Activated naive CD4-positive, alpha-beta T cell treated with anti-CD3 and anti-CD28 coated beads, Interleukin-2, amount 50 U/mL, for 72 hours (primary cell): ENCODE results near the gene CLCN1. TPM values are rescaled to one million over a fixed set of nuclear protein-coding genes. Genes with fewer than 3 reads are reported as not detected.
"Not testable (repeated sequence)": the region's sequence is repeated elsewhere in the genome, so short reads cannot be mapped to it uniquely, and the experiment has no call there.

Experiments used
- ATAC-seq, 2 donors: fragments of 150-1000 bp; cut with Tn5 transposase; 2 replicates each; pipeline ENCODE4 v1.10.0; 2021; ENCODE audit warnings: mild to moderate bottlenecking in 2 of 2, moderate library complexity in 2 of 2
- DNase-seq, 2 donors: peaks; one replicate each; pipeline ENCODE4 v3.0.0; 2021 to 2022; ENCODE audit warnings: low spot score in 2 of 2
- H3K27ac Mint-ChIP-seq, 2 donors: one replicate each; pipeline ENCODE4 v1.8.0; 2022; ENCODE audit warnings: mild to moderate bottlenecking in 2 of 2, mixed read lengths in 2 of 2
- H3K36me3 Mint-ChIP-seq, 2 donors: one replicate each; pipeline ENCODE4 v1.8.0; 2022; ENCODE audit warnings: mixed read lengths in 2 of 2
- H3K9me3 Mint-ChIP-seq, 2 donors: one replicate each; pipeline ENCODE4 v1.8.0; 2022; ENCODE audit warnings: mixed read lengths in 2 of 2
- total RNA-seq, 2 donors: library from RNA; stranded (reverse); gene quantifications; one replicate each; pipeline ENCODE4 v1.2.3, GENCODE V29; 2022

Gene CLCN1
- total RNA-seq, 2 donors from 2014 or later, result 0.12 to 0.16 TPM

- peaks cover 5 to 10% of the 10 kb centered on the region in 2 donors for H3K9me3 Mint-ChIP-seq
- H3K27ac Mint-ChIP-seq, result peak within 1 kb of the TSS; percentile 92 to 96
- DNase-seq (peak; percentile 99), ATAC-seq (peak; percentile 94 to 95)
- peaks cover 33 to 61% of the 10 kb centered on the region in 2 donors for H3K36me3 Mint-ChIP-seq
Measured at GRCh38 chr7:143287935-143288826, 27.7 kb upstream of the CLCN1 start, which contains the start of gene CASP2. Gene CASP2, plus strand, starts transcription at chr7:143288351. Its CDS starts 105 bp downstream, at chr7:143288456.

DNA sequence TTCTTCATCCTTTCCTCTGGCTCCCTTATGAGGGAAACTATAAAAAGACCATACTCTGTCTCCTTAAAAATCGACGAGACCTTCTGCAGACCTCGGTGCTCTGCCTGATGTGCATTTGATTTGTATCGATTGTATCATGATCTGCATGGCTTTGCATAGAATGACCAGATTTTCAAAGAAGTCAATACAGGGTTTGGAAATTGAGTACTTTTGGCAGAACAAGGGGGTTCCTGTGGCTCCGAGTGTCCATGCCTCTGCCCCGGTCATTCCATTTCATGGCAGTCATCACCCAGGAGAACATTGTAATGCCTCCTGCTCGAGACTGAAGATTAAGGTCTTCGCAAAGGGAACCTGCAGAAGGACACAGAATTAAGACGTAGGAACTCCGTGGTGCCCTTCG is 27.1 kb upstream of the CLCN1 start:
- Mint-ChIP-seq H3K36me3 (peaks cover 39 to 67% of the 10 kb centered on the region in 2 donors), H3K27ac (peak overlapping the region; percentile 92 to 96), H3K9me3 (peaks cover 5 to 10% of the 10 kb centered on the region in 2 donors)
- DNase-seq, result no peak
- ATAC-seq, result no peak

GRCh38 chr7:143289421-143289820 is 26.5 kb upstream of the CLCN1 start:
- Mint-ChIP-seq H3K27ac (peak overlapping the region; percentile 92 to 96), H3K9me3 (peaks cover 5 to 10% of the 10 kb centered on the region in 2 donors), H3K36me3 (peaks cover 44 to 73% of the 10 kb centered on the region in 2 donors)
- ATAC-seq (peak in 1 of 2 donors; percentile 10), DNase-seq (no peak)

GRCh38 chr7:143289888-143290287 is 26.0 kb upstream of the CLCN1 start:
- not testable (repeated sequence) for H3K9me3 Mint-ChIP-seq, DNase-seq, ATAC-seq
- H3K36me3 Mint-ChIP-seq, result peaks cover 49 to 78% of the 10 kb centered on the region in 2 donors
- H3K27ac Mint-ChIP-seq, result peak overlapping the region; percentile 92 to 96

DNA sequence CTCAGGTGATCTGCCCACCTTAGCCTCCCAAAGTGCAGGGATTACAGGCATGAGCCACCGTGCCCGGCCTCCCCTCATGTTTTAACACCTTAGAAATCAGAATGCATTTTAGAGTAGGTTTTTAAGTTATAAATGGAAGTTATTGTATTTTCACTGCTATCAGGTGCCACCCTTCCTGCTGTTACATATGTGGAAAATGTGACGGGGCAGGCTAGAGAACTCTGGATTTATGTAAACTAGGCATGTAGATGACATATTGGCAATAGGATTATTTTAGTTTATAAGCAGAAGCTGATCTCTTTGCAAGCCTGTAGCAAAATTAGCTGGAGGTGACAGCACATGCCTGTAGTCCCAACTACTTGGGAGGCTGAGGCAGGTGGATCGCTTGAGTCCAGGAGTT is 25.6 kb upstream of the CLCN1 start:
- no peak for ATAC-seq

GRCh38 chr7:143292876-143293275 is 23.0 kb upstream of the CLCN1 start:
- Mint-ChIP-seq H3K9me3 (peaks cover 2% of the 10 kb centered on the region in 2 donors), H3K36me3 (peaks cover 46 to 80% of the 10 kb centered on the region in 2 donors), H3K27ac (no peak overlapping the region)
- ATAC-seq (no peak), DNase-seq (no peak)

More for the DNA sequence above, 25.6 kb upstream of the CLCN1 start:
- Mint-ChIP-seq H3K27ac (peak overlapping the region; percentile 92 to 96), H3K36me3 (peaks cover 52 to 82% of the 10 kb centered on the region in 2 donors), H3K9me3 (peaks cover 5 to 10% of the 10 kb centered on the region in 2 donors)
- no peak for DNase-seq

- no peak for DNase-seq
- ATAC-seq, result no peak
- Mint-ChIP-seq H3K36me3 (peaks cover 42 to 61% of the 10 kb centered on the region in 2 donors), H3K27ac (peak overlapping the region in 1 of 2 donors; percentile 12), H3K9me3 (no peaks in the 10 kb centered on the region)
Measured at GRCh38 chr7:143295870-143296269, 20.0 kb upstream of the CLCN1 start.

- no peak for ATAC-seq
- Mint-ChIP-seq H3K9me3 (no peaks in the 10 kb centered on the region), H3K36me3 (peaks cover 39 to 59% of the 10 kb centered on the region in 2 donors), H3K27ac (peak overlapping the region in 1 of 2 donors; percentile 12)
- no peak for DNase-seq
Measured at GRCh38 chr7:143296686-143297085, 19.2 kb upstream of the CLCN1 start.

DNA sequence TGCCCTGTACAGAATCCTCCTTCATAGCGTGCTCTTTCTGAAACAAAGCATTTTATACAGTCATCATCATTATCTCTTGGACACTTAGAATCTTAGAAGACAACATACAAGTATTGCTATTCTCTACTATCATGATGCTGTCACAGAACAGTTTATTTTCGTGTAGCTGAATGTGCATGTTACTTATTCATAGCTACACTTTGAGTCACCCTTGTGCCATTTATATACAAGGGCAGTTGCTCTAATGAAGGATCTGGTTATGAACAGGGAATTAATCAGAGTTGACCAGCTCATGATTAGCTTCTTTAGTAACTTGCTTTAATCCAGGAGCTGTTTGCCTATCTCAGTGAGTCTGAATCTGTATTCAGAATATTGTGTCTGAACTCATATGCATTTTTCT is 16.6 kb upstream of the CLCN1 start:
- Mint-ChIP-seq H3K9me3 (no peaks in the 10 kb centered on the region), H3K36me3 (peaks cover 29 to 52% of the 10 kb centered on the region in 2 donors), H3K27ac (no peak overlapping the region)
- DNase-seq (no peak), ATAC-seq (no peak)

GRCh38 chr7:143299840-143300239 is 16.1 kb upstream of the CLCN1 start:
- ATAC-seq (peak; percentile 66 to 80), DNase-seq (peak in 1 of 2 donors; percentile 68)
- Mint-ChIP-seq H3K27ac (no peak overlapping the region), H3K9me3 (no peaks in the 10 kb centered on the region), H3K36me3 (peaks cover 27 to 51% of the 10 kb centered on the region in 2 donors)

DNA sequence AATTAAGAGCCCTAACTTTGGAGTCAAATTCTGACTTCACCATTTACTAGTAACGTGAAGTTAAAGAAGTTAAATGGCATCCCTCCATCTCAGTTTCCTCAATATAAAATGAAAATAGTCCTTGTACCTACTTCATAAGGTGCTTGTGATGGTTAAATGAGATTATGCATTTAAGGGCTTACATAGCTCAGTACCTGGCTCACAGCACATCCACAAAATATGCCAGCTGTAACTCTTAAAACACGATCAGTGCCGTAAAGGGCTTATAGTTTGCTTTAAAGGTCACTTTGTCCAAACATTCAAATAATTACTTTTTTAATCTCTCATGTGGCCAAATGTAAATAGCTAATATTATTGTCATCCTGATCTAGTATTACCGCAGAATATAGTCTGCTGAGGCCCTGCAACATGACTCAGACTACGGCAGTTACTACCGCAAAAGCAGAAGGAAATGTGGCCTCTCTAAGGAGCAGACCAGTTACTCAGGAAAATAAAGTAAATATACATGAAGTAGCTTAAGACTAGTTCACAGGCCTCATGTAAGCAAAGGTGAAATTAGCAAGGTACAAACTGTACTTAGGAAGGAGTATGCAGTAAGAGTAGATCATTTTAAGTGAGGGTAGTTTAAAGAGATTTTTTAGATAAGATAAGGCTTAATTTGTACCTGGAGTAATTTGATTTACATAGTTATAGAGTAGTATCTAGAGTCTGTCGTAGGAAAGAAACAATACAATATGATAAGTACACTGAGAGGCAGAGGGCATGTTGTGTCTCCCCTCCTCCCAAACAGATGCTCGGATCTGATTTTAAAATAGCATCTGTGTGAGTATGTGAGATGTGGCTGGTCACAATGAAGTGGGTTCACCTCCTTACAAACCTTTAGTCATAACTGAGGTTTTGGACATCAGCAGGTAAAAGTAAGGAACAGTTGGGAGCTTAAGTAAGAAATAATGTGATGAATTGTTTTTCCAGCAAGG is 14.7 kb upstream of the CLCN1 start:
- Mint-ChIP-seq H3K27ac (peak overlapping the region in 1 of 2 donors; percentile 81), H3K9me3 (no peaks in the 10 kb centered on the region), H3K36me3 (peaks cover 37 to 51% of the 10 kb centered on the region in 2 donors)
- DNase-seq (no peak), ATAC-seq (no peak)

GRCh38 chr7:143303733-143304132 is 12.2 kb upstream of the CLCN1 start:
- DNase-seq (no peak), ATAC-seq (no peak)
- H3K9me3 Mint-ChIP-seq, result no peaks in the 10 kb centered on the region
- H3K36me3 Mint-ChIP-seq, result peaks cover 53 to 70% of the 10 kb centered on the region in 2 donors
- no peak overlapping the region for H3K27ac Mint-ChIP-seq

DNA sequence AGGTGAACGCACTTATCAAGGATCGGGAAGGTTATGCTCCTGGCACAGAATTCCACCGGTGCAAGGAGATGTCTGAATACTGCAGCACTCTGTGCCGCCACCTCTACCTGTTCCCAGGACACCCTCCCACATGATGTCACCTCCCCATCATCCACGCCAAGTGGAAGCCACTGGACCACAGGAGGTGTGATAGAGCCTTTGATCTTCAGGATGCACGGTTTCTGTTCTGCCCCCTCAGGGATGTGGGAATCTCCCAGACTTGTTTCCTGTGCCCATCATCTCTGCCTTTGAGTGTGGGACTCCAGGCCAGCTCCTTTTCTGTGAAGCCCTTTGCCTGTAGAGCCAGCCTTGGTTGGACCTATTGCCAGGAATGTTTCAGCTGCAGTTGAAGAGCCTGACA is 11.0 kb upstream of the CLCN1 start:
- Mint-ChIP-seq H3K36me3 (peaks cover 46 to 80% of the 10 kb centered on the region in 2 donors), H3K27ac (no peak overlapping the region), H3K9me3 (no peaks in the 10 kb centered on the region)
- peak in 1 of 2 donors; percentile 66 for ATAC-seq
- DNase-seq, result no peak

GRCh38 chr7:143305423-143306070 is 10.4 kb upstream of the CLCN1 start:
- peak in 1 of 2 donors; percentile 79 for DNase-seq
- H3K9me3 Mint-ChIP-seq, result no peaks in the 10 kb centered on the region
- peak overlapping the region; percentile 18 to 24 for H3K27ac Mint-ChIP-seq
- ATAC-seq, result peak; percentile 49 to 74
- peaks cover 40 to 76% of the 10 kb centered on the region in 2 donors for H3K36me3 Mint-ChIP-seq

GRCh38 chr7:143308632-143309031 is 7.3 kb upstream of the CLCN1 start:
- ATAC-seq (no peak), DNase-seq (no peak)
- no peaks in the 10 kb centered on the region for H3K9me3 Mint-ChIP-seq
- H3K36me3 Mint-ChIP-seq, result peaks cover 32 to 54% of the 10 kb centered on the region in 2 donors
- H3K27ac Mint-ChIP-seq, result no peak overlapping the region

DNA sequence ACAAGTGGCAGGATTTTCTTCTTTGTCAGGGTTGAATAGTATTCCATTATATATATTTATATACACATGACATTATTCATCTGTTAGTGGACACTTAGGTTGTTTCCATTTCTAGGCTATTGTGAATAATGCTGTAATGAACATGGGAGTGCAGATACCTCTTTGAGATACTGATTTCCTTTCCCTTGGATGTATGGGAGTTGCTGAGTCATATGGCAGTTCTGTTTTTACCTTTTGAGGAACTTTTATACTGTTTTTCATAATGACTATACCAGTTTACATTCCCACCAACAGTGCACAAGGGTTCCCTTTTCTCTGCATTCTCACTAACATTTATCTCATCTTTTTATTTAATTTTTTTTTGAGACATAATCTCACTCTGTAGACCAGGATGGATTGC is 1.8 kb upstream of the CLCN1 start:
- DNase-seq (no peak), ATAC-seq (peak in 1 of 2 donors; percentile 23)
- Mint-ChIP-seq H3K36me3 (peaks cover 0 to 10% of the 10 kb centered on the region in 2 donors), H3K9me3 (no peaks in the 10 kb centered on the region), H3K27ac (no peak overlapping the region)
